Measurements from ENCODE around the gene FBXL2.

FBXL2 gene, protein sequence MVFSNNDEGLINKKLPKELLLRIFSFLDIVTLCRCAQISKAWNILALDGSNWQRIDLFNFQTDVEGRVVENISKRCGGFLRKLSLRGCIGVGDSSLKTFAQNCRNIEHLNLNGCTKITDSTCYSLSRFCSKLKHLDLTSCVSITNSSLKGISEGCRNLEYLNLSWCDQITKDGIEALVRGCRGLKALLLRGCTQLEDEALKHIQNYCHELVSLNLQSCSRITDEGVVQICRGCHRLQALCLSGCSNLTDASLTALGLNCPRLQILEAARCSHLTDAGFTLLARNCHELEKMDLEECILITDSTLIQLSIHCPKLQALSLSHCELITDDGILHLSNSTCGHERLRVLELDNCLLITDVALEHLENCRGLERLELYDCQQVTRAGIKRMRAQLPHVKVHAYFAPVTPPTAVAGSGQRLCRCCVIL

DNA sequence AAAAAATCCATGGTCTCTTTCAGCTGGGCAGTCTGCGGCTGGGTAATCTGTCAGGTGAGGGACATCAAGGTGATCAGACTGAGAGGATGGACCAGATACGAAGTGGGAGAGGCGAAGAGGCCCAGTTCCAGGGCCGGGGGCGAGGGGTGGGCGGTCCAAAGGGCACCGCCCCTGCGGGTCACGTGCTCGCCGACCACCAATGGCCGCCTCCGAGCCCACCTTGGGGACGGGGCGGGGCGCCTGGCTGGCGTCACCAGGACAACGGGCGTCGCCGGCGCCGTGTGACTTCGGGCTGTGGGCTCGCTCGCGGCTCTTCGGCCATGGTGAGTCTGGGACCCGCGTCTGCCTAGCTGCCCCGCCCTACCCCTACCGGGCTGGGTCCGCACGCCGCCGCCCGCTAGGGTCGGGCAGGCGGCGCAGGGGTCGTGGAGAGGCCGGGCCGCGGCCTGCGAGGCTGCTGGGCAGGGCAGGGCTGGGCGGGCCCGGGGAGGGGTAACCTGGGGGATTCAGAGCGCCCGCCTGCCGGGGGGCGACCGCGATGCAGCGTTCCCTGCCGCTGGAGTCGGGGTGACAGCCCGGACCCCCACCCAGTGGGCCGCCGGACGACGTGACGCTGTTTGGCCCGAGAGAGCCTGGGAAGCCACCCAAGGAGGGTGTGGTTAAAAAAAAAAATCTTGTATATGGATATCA lies at the start of gene FBXL2:
Gene FBXL2, plus strand, starts transcription at position 250 of the 690 bp plus-strand sequence. Its CDS starts 71 bp downstream, at position 321.
- H3K4me3 ChIP-seq (ENCODE audit: low read depth, low read length): peak within 1 kb of the TSS; percentile 77
- no peak for TF ChIP-seq CTCF (IDR thresholded peaks at IDR 0.05; ENCODE audit: low read depth, low read length)

- TF ChIP-seq CTCF (IDR thresholded peaks at IDR 0.05; ENCODE audit: low read depth, low read length): no peak
- no peak overlapping the region for H3K4me3 ChIP-seq (ENCODE audit: low read depth, low read length)
These were observed 48.2 kb upstream of the FBXL2 start for GRCh38 chr3:33229066-33229465.

- no peak for TF ChIP-seq CTCF (IDR thresholded peaks at IDR 0.05; ENCODE audit: low read depth, low read length)
- no peak overlapping the region for H3K4me3 ChIP-seq (ENCODE audit: low read depth, low read length)
These were observed 47.3 kb upstream of the FBXL2 start for GRCh38 chr3:33229947-33230346.

- TF ChIP-seq CTCF (IDR thresholded peaks at IDR 0.05; ENCODE audit: low read depth, low read length): no peak
- no peak overlapping the region for H3K4me3 ChIP-seq (ENCODE audit: low read depth, low read length)
These were observed 45.3 kb upstream of the FBXL2 start for GRCh38 chr3:33231756-33232465.

DNA sequence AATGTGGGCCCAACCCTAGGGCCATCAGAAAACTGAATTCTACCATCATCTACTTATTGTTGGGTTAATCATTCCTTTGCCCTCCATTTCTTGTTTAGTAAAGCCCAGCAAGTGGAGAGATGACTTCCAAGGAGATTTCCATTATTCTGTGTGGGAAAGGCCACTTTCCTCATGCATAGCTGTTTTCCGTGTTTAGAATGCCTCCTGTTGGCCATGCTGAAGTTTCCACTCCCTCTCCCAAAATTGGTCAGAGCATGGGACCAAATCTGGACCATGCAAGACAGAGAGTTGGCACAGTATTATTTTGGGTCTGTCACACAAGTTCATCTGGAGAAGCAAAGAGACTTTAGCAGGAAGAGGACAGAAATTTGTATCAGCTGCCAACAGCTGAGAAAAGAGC lies 43.4 kb upstream of the FBXL2 start:
- TF ChIP-seq CTCF (IDR thresholded peaks at IDR 0.05; ENCODE audit: low read depth, low read length): no peak
- H3K4me3 ChIP-seq (ENCODE audit: low read depth, low read length): no peak overlapping the region

DNA sequence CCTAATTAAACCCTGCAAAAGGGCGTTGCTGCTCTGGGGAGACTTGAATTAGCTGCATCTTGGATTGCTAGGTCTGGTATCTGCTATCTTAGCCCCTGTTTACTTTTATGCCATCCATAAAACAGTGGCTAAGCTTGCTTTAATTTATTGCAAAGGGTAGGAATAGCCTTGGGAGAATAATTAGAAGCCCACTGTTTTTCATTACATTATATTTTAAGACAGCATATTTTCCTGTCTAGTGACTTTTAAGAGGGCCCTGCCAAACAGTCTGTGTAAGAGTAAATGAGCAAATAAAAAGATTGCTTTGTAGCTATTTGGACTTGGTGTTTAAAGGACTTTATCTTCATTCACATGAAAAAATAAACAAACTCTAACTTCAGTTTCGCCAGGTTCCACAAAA lies 41.2 kb upstream of the FBXL2 start:
- no peak overlapping the region for H3K4me3 ChIP-seq (ENCODE audit: low read depth, low read length)
- no peak for TF ChIP-seq CTCF (IDR thresholded peaks at IDR 0.05; ENCODE audit: low read depth, low read length)

Data from WI38 (cell line).